A673 (cell line): ENCODE data around the gene TARBP1.

Source experiments
- CTCF ChIP-seq: fragments of 300-800, 200-600 bp; sonication (generic); conservative IDR thresholded peaks from 2 replicates; pipeline ENCODE4 v1.5.1; 2017; ENCODE audit warnings: low read depth, mild to moderate bottlenecking, antibody characterized with exemption, low read length, moderate library complexity, mixed read lengths
- EZH2 ChIP-seq: fragments of 200-600 bp; sonication (generic); IDR thresholded peaks from 2 replicates; pipeline ENCODE4 v1.6.1; 2017; ENCODE audit warnings: borderline replicate concordance, low read depth, mild to moderate bottlenecking, mixed read lengths, antibody characterized with exemption, low read length; ENCODE audit not compliant: poor library complexity, severe bottlenecking

GRCh38 chr1:234527346-234527745 is 48.4 kb upstream of the TARBP1 start:
- TF ChIP-seq CTCF: no peak
- TF ChIP-seq EZH2: no peak
